Pancreas (tissue), 10 donors: Measurements from ENCODE around the gene BCL11A. TPM values are rescaled to one million over a fixed set of nuclear protein-coding genes. Genes with fewer than 3 reads are reported as not detected.
"Not testable (repeated sequence)": the region's sequence is repeated elsewhere in the genome, so short reads cannot be mapped to it uniquely, and the experiment has no call there.

Experiments used
- ATAC-seq, 4 donors: fragments of 200-7000 bp; cut with Tn5 transposase; one replicate each; pipeline versions ENCODE4 v1.8.0 to v1.9.1; 2020; ENCODE audit warnings: mild to moderate bottlenecking in 4 of 4, moderate library complexity in 4 of 4
- DNase-seq, 6 donors: peaks; one replicate each; pipeline ENCODE4 v3.0.0-alpha.2; 2020
- FAIRE-seq: peaks from 2 replicates; lab custom pipeline; 2012; peaks lifted over from hg19 to GRCh38; lab: Jason Lieb, UNC
- H3K27ac ChIP-seq, 4 donors: fragments of 200-600 bp; sonication (generic); 1 replicate in 3 of 4; 2 replicates in 1 of 4; pipeline versions ENCODE4 v1.5.0 to v1.8.0; 2020
- H3K27me3 ChIP-seq, 4 donors: fragments of 200-600 bp; one replicate each; pipeline ENCODE4 v1.8.0; 2021
- H3K36me3 ChIP-seq, 3 donors: fragments of 200-600 bp; sonication (generic) in 1 of 3; one replicate each; pipeline versions ENCODE4 v1.5.0 to v1.8.0; 2020 to 2021
- H3K4me1 ChIP-seq, 3 donors: fragments of 200-600 bp; one replicate each; pipeline ENCODE4 v1.8.0; 2021
- H3K4me3 ChIP-seq, 4 donors: fragments of 200-600 bp; sonication (generic) in 2 of 4; one replicate each; pipeline versions ENCODE4 v1.5.0 to v1.8.0; 2020 to 2021
- H3K9me3 ChIP-seq, 4 donors: fragments of 200-600 bp; one replicate each; pipeline ENCODE4 v1.8.0; 2021
- WGBS, 2 donors: extraction: QIAGEN DNeasy Blood & Tissue Kit; methylation state at CpG; one replicate each; pipeline ENCODE4 v1.1.7; 2013; 5-methylcytosine and 5-hydroxymethylcytosine counted together
- intact Hi-C, 3 donors: fragments of 100-400 bp; cut with DNase I; formaldehyde crosslinking; loops; one replicate each; pipeline versions ENCODE4 v1.11.1 to v1.14.2; 2022
- polyA plus RNA-seq, 2 donors: library from polyadenylated mRNA; stranded (reverse); fragments of 200-250 nt; gene quantifications; one replicate each; pipeline ENCODE4 v1.2.3, GENCODE V29; 2013
- total RNA-seq, 6 donors: library from RNA; stranded (reverse); fragmentation: NEBNext Ultra II Directional in 4 of 6; extraction: Animal tissue kit (Norgen Biotek cat#: 25700) in 4 of 6; gene quantifications; one replicate each; pipeline versions ENCODE4 v1.2.1 to v1.2.4, GENCODE V29; 2021 to 2023
- TF ChIP-seq, protein P1 (sequence below), 4 donors: fragments of 200-600 bp; sonication (generic) in 3 of 4; IDR thresholded peaks; one replicate each; pipeline versions ENCODE4 v1.5.0 to v1.8.0; 2021; ENCODE audit warnings: antibody characterized with exemption in 4 of 4
- donor health status: healthy with polysubstance abuse.
- donor health status: DM: no; HTN: no; CAD: no; lungs with moderate emphysema.
- donor health status: DM: no; HTN: no; CAD: no.
- donor health status: control.
- donor health status: control.
- donor health status: Bipolar disorder and iron deficiency.
- donor health status: DM: yes; HTN: yes; CAD: no.
- donor health status: DM: no; HTN: no; CAD: no.
- donor health status: DM: no; HTN: no; CAD: no.
- donor health status: DM: yes; HTN: yes; CAD: no.

BCL11A gene
- total and polyA plus RNA-seq, 8 donors, result 4.4 to 16.1 (median 11.7) TPM

DNA sequence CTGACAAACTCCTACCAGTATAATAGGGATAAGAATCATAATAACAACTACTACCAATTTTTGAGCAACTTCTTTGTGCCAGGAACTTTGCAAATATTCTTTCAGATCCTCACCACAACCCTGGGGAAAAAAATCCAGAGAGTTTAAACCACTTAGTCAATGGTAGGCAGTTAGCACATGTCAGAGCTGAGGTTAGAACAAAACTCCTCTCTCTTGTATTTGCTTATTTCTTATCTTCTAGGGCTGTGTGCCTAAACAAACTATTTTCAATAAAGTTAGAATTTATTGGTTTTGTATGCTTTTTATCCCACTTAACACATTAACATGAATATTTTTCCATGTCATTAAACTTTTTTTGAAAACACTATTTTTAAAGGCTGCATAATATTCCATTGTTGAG is 127.1 kb downstream of the BCL11A start:
- H3K4me3 ChIP-seq, result no peak overlapping the region
- peak in 2 of 4 donors; percentile 62 to 67 for ATAC-seq
- no peak for DNase-seq
- no peak overlapping the region for H3K27ac ChIP-seq
- no peaks in the 10 kb centered on the region for H3K36me3 ChIP-seq
- H3K9me3 ChIP-seq, result no peaks in the 10 kb centered on the region
- FAIRE-seq, result no peak
- H3K27me3 ChIP-seq, result no peaks in the 10 kb centered on the region
- TF ChIP-seq, protein P1, sequence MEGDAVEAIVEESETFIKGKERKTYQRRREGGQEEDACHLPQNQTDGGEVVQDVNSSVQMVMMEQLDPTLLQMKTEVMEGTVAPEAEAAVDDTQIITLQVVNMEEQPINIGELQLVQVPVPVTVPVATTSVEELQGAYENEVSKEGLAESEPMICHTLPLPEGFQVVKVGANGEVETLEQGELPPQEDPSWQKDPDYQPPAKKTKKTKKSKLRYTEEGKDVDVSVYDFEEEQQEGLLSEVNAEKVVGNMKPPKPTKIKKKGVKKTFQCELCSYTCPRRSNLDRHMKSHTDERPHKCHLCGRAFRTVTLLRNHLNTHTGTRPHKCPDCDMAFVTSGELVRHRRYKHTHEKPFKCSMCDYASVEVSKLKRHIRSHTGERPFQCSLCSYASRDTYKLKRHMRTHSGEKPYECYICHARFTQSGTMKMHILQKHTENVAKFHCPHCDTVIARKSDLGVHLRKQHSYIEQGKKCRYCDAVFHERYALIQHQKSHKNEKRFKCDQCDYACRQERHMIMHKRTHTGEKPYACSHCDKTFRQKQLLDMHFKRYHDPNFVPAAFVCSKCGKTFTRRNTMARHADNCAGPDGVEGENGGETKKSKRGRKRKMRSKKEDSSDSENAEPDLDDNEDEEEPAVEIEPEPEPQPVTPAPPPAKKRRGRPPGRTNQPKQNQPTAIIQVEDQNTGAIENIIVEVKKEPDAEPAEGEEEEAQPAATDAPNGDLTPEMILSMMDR (IDR thresholded peaks at IDR 0.05), result no peak
- no peaks in the 10 kb centered on the region for H3K4me1 ChIP-seq
- intact Hi-C loops, result no loop called here

DNA sequence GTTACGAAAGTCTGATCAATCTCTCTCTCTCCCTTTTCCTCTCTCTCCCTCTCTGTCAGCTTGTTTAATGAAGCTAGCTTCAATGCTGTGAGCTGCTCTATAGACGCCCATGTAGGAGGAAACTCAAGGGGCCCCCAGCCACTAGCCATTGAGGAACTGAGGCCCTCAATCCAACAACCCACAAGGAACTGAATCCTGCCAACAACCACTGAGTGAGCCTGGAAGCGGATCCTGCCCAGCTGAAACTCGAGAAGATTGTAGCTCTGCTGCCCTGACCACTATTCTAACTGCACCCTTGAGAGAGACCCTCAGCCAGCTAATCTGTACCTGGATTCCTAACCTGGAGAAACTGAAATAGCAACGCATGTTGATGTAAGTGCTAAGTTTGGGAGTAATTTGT is 129.2 kb downstream of the BCL11A start:
- WGBS, 2 donors, result 71 to 75% methylated on average over 5 of the region's 5 CpGs
- Histone ChIP-seq H3K9me3 (no peaks in the 10 kb centered on the region), H3K27ac (no peak overlapping the region), H3K4me3 (no peak overlapping the region), H3K27me3 (no peaks in the 10 kb centered on the region), H3K4me1 (no peaks in the 10 kb centered on the region), H3K36me3 (no peaks in the 10 kb centered on the region)
- DNase-seq, result no peak
- ATAC-seq, result peak in 2 of 4 donors; percentile 26 to 30
- no peak for FAIRE-seq
- intact Hi-C loops, result no loop called here
- TF ChIP-seq, protein P1 (IDR thresholded peaks at IDR 0.05), result no peak

DNA sequence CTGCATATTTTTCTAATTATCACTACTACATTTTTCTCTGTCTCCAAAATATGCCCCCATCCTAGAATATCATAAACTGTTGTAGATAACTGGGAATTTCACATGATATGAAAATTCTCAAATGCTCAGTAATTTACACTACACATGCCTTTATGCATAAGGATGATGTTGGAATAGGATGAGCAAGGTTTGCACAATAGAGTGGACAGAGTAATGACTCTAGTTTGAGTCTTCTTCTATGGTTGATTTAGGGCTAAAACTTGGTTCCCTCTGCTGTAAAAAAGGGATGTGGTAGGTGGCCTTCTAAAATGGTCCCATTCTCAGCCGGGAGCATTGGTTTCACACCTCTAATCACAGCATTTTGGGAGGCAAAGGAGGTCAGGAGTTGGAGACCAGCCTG is 129.9 kb downstream of the BCL11A start:
- Histone ChIP-seq H3K36me3 (no peaks in the 10 kb centered on the region), H3K9me3 (no peaks in the 10 kb centered on the region), H3K4me3 (no peak overlapping the region), H3K4me1 (no peaks in the 10 kb centered on the region), H3K27me3 (no peaks in the 10 kb centered on the region), H3K27ac (no peak overlapping the region)
- FAIRE-seq (no peak), DNase-seq (no peak), ATAC-seq (no peak)
- 95% methylated on average over 1 of the region's 1 CpG for WGBS, 2 donors
- intact Hi-C loops, result no loop called here
- TF ChIP-seq, protein P1 (IDR thresholded peaks at IDR 0.05), result no peak

DNA sequence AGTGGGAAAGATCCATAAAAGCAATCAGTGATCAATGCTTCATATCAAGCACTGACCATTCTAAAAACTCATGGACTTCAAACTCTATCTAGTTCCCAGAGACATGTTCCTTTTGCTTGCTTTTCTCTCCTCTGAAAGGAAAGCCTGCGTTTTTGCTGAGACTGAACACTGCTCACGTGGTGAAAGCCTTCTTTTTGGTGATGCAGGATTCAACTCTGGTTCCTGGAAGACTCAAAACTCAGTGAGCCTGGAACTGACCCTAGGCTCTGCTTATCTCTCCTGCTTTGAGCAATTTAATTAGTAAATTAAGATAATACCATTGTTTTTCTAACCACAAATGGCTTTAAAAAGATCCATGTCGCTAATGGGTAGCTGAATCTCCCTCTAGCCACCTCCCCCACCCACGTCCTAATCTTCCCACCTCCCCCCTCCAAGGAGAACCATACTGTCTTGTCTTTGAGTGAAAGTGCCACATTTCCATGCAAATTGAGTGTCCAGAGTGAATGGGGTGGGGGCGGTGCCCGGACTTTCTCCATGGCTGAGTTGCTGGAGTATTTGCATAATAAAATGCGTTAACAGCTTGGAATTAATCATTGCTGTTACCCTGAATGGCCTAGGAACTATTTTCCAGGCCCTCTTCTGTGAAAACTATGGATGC is 130.5 kb downstream of the BCL11A start:
- H3K27ac ChIP-seq, result no peak overlapping the region
- WGBS, 2 donors, result 81 to 84% methylated on average over 7 of the region's 7 CpGs
- H3K9me3 ChIP-seq, result no peaks in the 10 kb centered on the region
- H3K36me3 ChIP-seq, result no peaks in the 10 kb centered on the region
- no peaks in the 10 kb centered on the region for H3K27me3 ChIP-seq
- ATAC-seq (no peak), DNase-seq (no peak), FAIRE-seq (no peak)
- no peaks in the 10 kb centered on the region for H3K4me1 ChIP-seq
- intact Hi-C loops, result no loop called here
- TF ChIP-seq, protein P1 (IDR thresholded peaks at IDR 0.05), result no peak
- H3K4me3 ChIP-seq, result no peak overlapping the region

DNA sequence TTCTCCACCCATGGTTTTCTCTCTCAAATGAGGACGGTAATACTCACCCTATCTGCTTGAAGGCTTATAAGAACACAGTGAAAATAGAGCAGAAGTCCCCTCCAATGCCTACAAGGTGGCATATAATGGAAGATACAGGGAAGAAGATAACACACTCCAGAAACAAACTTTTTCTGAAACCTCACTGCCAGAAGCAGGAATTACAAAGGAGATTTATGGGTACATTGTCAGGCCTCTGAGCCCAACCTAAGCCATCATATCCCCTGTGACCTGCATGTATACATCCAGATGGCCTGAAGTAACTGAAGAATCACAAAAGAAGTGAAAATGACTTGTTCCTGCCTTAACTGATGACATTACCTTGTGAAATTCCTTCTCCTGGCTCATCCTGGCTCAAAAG is 136.2 kb downstream of the BCL11A start:
- FAIRE-seq, result not testable (repeated sequence)

More for the DNA sequence above, 136.2 kb downstream of the BCL11A start:
- H3K27me3 ChIP-seq, intact Hi-C loops, H3K36me3 ChIP-seq, DNase-seq, H3K4me3 ChIP-seq, H3K9me3 ChIP-seq: not testable (repeated sequence)
- Histone ChIP-seq H3K4me1 (peaks cover 0 to 11% (median 7%) of the 10 kb centered on the region in 3 donors), H3K27ac (peak overlapping the region in 2 of 4 donors; percentile 38 to 76)
- peak in 1 of 4 donors; percentile 7 for ATAC-seq
- 94 to 97% methylated on average over 1 of the region's 1 CpG for WGBS, 2 donors
